Erythroblast (primary cell): Measurements from ENCODE around the gene NKX1-1.
"Not testable (repeated sequence)": the region's sequence is repeated elsewhere in the genome, so short reads cannot be mapped to it uniquely, and the experiment has no call there.

ENCODE experiments used
- DNase-seq, 2 experiments: peaks; one replicate each; lab custom pipeline; 2025; lab: John Stamatoyannopoulos, UW
- GATA1 ChIP-seq: IDR thresholded peaks from 2 replicates; pipeline ENCODE4 v1.6.1; 2011; ENCODE audit warnings: low read depth, mild to moderate bottlenecking, control low read depth, low read length, moderate library complexity
- POLR2A ChIP-seq: IDR thresholded peaks from 2 replicates; pipeline ENCODE4 v1.6.1; 2011; ENCODE audit warnings: mild to moderate bottlenecking, low read length

Gene NKX1-1

DNA sequence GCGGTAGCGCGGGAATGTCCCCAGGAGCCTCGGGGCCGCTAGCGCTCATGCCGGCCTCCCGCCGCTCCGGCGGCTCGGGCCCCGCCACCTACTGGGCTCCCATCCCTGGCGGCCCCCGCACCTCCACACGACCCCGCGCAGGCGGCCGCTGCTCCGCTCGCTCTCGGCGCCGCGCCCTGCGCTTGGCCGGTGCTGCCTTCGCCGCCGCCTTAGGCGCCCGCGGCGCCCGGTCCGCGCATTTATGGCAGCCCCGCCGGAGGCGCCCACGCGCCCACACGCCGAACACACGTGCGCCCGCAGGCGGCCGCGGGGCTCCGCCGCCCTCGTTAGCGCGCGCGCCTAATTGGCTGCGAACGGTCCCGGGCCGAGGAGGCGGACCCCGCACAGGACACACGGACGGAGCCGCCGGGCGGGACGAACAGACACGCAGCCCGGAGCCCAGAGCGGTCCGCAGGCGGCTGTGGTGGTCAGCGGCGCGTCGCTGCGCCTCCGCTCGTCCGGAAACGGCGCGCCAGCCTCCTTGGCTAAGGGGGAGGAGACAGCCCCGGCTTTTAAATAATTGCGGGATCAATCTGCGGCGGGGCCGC is at the start of gene NKX1-1:
Gene NKX1-1, minus strand, starts transcription at position 49 of the 587 bp plus-strand sequence. Its CDS starts 0 bp downstream, at position 49.
- no peak for DNase-seq
- TF ChIP-seq GATA1: no peak

DNA sequence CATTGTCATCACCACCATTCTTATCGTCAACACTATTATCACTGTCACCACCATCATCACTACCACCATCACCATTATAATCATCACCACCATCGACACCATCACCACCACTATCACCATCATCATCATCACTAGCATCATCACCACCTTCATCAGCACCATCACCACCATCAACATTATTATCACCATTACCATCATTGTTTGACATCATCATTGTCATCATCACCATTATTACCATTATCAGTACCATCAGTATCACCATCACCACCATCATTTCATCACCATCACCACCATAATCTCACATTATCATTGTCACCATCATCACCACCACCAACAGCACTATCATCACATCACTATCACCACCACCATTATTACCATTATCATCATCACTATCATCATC is 47.5 kb upstream of the NKX1-1 start:
- TF ChIP-seq POLR2A (no peak), GATA1 (no peak)

DNA sequence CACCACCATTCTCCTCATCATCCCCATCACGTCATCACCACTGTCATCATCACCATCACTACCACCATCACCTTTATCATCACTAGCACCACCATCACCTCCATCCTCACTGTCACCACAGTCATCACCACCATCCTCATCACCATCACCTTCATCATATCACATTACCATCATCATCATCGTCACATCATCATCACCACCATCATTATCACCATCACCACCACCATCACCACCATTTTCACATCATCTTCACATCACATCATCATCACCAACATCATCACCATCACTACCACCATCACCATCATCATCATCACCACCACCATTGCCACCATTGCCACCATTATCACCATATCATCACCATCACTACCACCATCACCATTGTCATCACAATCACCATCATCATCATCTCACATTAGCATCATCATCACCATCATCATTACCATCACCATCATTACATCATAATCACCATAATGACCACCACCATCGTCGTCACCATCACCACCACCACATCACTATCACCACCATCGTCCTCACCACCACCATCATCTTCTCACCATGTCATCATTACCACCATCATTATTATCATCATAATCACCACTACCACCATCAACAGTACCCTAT is 46.3 kb upstream of the NKX1-1 start:
- no peak for DNase-seq
- no peak for TF ChIP-seq POLR2A
- TF ChIP-seq GATA1: no peak

More for the DNA sequence above, 47.5 kb upstream of the NKX1-1 start:
- DNase-seq: no peak

DNA sequence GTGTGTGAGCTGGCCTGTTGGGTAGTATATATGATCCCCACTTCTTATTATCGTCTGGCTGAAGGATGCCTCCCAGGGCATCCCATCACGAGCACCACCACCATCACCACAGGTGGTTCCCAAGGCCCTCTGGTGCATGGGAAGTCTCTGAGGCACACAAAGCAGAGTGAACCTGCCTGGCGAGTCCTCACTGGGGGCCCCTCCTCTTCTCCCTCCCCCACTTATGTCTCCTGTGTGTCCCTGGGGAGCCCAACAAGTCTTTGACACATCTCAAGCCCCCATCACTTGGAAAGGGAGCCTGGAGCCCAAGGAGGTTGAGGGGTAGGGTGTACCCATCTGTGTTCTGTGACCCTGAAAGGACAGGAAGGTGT is 45.5 kb upstream of the NKX1-1 start:
- no peak for TF ChIP-seq GATA1
- no peak for TF ChIP-seq POLR2A
- DNase-seq: no peak

DNA sequence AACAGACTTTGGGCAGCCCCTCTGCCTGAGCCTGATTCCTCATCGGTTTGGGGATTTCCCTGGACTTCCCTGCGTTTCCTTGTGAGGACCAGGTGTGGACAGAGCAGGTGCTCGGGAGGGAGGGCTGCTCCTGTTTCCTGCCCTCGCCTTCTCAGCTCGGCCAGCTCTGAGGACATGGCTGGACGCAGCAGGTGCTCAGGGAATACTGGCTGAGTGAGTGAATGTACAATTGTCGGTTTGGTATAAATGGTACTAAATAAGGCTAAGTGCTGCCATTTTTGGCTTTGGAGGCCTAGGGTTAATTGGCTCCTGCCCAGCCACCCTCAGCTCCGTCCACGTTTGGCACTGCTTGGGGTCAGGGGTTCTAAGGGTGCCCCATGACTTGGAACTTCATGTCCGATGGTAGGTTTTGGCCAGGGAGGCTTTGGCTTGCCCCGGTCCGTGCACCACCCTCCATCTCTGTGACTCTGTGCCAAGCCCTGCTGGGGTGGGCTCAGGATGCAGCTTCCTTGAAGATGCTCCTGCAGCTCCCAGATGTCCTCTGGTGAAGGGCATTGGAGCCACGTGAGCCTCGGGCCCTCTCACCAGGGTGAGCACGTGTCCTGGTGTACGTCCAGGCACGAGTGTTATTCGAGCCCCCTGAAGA is 45.0 kb upstream of the NKX1-1 start:
- no peak for DNase-seq
- TF ChIP-seq POLR2A (no peak), GATA1 (no peak)

DNA sequence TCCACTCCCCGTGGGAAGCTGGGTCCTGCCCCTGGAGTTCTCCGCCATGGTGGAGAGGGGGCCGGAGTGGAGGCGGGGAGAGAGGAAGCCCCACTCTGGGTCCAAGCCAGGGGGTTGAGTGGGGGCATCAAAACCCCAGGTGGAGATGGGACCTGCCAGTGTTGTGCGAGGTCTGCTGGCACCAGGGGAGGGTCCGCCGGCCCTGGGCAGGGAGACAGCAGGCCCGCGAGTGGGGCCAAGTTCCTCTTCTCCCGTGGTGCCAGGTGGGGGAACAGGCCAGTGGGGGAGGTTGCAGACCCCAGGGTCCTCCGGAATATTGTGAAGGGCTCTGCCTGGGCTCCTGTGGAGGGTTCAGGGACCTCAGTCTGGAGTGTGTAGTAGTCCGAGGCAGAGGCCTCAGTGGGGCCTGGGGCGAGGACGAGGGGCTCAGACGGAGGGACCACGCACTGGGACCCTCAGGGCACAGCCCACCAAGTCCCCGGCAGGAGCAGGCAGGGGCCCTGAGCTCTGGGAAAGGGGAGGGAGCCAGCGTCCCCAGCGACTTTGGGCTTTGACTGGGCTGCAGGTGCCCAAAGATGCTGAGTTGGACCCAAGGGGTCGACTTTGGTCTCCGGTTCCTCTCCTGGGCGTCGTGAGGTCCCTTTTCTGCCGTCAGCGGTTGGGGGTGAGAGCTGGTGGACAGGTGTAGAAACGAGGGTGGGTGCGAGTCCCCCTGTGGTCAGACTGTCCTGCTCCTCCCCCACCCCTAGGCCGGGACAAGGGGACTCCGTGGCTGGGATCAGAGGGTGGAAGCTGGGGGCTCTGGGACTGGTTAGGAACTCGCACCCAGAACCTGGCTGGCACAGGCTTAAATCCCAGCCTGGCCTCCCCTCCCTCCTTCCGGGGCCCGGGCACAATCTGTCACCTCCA is 43.8 kb upstream of the NKX1-1 start:
- TF ChIP-seq POLR2A (no peak), GATA1 (no peak)
- no peak for DNase-seq

DNA sequence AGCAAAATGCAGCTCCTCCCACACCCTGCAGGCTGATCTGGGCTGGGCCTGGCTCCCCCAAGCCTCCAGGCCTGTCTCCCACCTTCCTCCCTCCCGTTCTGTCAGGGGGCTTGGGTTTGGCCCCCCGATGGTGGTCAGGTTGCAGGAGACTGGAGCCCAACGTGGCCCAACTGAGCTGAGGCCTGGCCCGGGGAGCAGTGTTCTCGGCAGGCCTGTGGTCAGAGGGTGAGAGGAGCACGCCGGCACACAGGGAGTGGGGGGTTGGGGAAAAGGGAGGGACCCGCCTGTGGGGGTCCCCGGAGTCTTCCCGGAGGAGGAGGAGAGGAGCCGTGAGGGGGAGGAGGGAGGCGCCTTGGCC is 43.2 kb upstream of the NKX1-1 start:
- TF ChIP-seq POLR2A (no peak), GATA1 (no peak)

DNA sequence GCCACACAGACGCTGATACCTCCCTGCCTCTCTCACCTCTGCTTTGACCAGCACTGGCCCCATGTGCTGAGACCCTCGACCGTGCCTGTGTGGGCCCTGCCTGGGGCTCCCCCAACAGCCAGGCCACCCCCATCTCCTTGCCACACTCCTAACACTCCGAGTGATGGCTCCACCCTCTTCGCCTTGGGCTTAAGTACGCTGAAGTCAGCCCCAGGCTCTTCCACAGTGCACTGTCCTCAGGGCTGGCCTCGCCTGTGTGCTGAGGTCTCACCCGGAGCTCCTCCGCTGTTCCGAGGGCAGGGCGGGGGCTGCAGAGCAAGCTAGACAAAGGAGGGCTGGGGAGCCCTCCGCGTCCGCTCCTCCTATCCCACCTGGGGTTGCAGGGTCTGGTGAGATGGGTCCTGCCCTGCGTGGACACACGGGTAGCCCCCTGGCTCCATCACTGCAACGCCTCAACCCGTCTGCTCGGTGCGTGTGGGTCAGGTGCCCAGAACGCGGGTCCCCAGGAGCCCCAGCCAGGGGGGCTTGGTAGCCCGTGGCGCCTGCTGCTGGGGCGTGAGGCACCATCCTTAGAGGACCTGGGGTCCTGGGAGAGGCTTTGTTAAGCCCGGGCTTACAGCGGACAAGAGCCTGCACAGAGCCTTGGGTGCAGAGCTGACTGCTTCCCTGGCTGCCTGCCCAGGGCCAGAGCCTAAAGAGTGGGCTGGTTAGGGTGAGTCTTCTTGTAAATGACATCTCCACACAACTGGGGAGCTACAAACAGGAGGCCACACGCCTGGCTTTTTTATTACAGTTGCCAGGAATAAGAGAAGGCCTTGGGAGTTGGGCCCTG is 42.6 kb upstream of the NKX1-1 start:
- DNase-seq: no peak
- TF ChIP-seq POLR2A: no peak
- TF ChIP-seq GATA1: no peak

More for the DNA sequence above, 43.2 kb upstream of the NKX1-1 start:
- DNase-seq: no peak

DNA sequence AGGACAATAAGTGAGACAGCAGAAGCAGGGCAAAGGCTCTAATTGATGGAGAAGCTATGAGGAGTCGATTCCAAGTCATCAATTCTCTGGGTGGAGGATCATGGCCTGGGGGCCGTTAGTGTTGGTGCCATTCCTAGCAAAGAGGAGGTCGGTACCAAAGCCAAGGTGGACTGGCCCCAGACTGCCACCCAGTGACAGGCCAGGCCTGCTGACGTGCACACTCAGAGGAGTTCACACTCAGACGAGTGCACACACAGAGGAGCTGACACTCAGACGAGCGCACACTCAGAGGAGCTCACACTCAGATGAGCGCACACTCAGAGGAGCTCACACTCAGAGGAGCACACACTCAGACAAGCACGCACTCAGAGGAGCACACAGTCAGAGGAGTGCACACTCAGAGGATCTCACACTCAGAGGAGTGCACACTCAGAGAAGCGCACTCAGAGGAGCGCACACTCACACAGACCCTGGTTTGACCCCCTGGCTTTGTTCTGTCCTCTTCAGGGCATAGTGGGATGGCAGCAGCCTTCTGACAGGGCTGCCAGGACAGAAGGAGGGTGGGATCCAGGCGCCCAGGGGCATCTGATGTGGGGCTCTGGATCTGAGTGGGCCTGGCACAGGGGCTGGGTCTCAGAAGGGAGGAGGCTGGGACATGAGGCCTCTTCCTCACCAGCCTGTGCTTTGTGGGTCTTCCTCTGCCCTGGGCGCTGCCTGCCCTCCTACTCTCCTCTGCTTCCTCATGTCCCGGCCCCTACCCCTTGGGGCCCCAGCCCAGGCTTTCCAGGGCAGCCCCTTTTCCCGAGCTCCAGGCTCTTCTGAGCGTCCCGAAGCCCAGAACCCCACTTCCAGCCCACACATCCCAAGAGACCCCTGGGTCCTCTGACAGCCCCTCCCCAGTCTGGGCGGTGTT is 41.7 kb upstream of the NKX1-1 start:
- DNase-seq: no peak
- TF ChIP-seq GATA1 (no peak), POLR2A (no peak)

DNA sequence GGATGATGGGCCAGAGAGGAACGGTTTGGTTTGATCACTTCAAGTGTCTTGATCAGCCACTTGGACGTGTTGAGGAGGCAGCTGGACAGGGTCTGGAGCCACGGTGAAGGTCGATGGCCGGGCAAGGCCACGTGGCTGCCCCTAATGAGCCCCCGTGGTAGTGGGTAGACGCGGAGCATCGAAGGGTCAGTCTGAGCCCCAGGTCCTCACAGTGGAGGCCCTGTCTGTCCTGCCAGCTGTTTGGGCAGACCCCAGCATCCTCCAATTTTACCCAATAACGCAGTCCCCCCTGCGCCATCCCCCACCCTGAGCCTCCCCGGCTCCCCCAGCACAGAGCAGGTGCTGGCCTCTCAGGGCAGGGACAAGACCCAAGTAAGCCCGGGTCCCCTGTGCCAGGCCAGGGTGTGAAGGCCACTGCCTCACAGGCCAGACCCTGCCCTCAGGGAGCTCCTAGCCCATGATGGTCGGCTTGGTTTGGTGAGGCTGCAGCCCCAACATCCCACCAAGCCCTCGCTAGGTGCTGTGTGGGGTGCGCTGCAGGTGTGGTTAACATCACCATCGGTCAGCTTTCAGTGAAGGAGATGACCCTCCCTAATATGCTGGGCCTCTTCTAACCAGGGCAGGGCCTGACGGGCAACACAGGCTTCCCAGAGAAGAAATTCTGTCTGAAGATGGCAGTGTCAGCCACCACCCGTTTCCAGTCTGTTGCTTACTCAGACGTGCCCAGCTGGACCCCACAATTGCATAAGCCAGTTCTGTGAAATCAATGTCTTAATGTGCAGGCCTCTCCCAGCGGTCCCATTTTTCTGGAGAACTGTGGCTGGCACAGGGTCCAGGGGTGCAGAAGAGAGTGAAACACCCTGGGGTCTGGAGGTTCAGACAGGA is 40.5 kb upstream of the NKX1-1 start:
- TF ChIP-seq GATA1: no peak
- TF ChIP-seq POLR2A: no peak

DNA sequence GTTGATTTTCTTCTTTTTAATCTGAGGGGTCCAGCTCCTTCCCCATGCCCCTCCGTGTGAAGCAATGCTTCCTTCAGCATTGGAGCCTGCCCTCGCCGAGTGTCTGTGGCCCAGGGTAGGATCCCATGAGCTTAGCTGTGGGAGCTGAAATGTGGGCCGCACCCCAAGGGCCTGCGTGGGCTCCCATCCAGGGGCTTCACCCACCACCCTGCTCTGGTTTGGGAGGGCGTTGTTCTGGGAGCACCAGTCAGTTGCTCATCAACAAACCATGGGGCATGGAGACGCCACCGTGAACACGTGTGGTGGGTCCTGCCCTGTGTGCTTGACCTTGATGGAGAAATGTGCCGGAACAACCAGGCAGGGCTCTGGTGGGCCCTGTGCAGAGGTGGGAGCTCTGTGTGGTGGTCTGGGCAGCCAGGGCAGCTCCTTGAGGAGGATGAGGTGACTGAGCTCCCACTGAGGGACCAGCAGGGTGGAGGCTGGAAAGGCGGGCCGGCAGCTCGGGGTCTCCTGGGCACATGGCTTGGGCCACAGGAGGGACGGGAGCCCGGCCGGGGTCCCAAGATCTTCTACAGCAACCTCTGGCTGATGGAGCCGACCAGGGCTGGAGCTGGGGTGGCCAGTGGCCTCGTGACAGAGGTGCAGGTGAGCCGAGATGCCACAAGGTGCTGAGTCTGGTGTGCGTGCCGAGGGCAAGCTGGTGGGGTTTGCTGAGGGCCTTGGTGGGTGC is 39.6 kb upstream of the NKX1-1 start:
- TF ChIP-seq GATA1: no peak
- no peak for TF ChIP-seq POLR2A
- no peak for DNase-seq

More for the DNA sequence above, 40.5 kb upstream of the NKX1-1 start:
- no peak for DNase-seq

DNA sequence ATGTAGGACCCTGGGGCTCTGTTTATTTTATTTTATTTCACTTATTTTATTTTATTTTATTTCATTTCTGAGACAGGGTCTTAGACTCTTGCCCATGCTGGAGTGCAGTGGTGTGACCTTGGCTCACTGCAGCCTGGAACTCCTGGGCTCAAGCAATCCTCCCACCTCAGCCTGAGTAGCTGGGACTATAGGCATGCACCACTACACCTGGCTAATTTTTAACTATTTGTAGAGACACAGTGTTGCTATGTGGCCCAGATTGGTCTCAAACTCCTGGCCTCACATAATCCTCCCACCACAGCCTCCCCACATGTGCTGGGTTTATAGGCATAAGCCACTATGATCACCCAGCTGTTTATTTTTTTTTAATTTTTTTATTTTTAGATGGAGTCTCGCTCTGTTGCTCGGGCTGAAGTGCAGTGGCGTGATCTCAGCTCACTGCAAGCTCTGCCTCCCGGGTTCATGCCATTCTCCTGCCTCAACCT is 37.5 kb upstream of the NKX1-1 start:
- not testable (repeated sequence) for DNase-seq
